ENCODE results near the gene DLG5.

DNA sequence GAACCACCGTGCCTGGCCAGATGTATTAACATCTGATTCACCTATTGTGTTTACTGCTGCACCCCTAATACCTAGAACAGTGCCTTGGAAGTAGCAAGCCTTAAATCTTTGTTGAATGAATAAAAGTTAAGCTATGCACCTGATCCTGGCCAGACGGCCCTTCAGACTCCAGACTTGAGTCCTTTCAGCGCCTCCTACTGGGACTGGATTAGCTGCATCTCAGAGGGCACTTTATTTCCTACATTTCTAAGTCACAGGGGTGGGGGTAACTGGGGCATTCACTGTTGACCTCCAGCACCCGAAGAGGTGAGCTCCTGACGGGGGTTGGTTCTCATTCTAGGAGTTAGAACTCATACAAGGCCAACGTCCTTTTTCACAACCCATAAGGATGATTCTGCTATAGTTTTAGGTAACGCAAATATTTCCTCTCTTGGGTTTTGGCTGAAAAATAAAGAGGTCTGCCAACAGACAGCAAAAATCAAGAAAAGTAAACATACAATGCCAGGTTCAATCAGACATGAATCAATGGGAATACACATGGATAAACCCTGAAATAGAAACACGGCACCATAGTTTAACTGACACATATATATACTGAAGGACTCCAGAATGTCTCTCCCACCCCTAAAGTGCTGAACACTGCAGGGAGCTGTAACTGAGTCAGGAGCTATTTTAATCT lies 48.0 kb upstream of the DLG5 start:
- no peak for TF ChIP-seq EP300 (IDR thresholded peaks at IDR 0.05)
- peak; percentile 35 to 48 (median 38) for TF ChIP-seq CTCF (IDR thresholded peaks at IDR 0.05)
- TF ChIP-seq POLR2A (IDR thresholded peaks at IDR 0.05): no peak
- peak in 2 of 4 donors; percentile 21 to 38 for TF ChIP-seq POLR2AphosphoS5 (IDR thresholded peaks at IDR 0.05)
